ENCODE data around the gene VAV2. TPM values are rescaled to one million over a fixed set of nuclear protein-coding genes. Genes with fewer than 3 reads are reported as not detected.

VAV2 gene
- total and polyA plus RNA-seq, 9 of the 15 experiments (the other 6 are each of a cell fraction or from before 2014, with no cell fraction given) = 0.01 to 2.7 (median 1.0) TPM; not detected in 1

GRCh38 chr9:133836818-133837217 lies 155.3 kb downstream of the VAV2 start (continued):
- TF ChIP-seq ATF4 (CRISPR knock-in tag; IDR thresholded peaks at IDR 0.05) (no peak), ZKSCAN1 (IDR thresholded peaks at IDR 0.05; ENCODE audit: low read depth, low read length) (no peak)

GRCh38 chr9:133836001-133836758 lies 155.9 kb downstream of the VAV2 start:
- H4K20me1 ChIP-seq (replicated peaks; ENCODE audit: control insufficient read depth, insufficient read depth, low read length) = peaks cover 22% of the 10 kb centered on the region

More at GRCh38 chr9:133836001-133836758, 155.9 kb downstream of the VAV2 start:
- no peak for ATAC-seq
- Histone ChIP-seq H3K4me3 (no peak overlapping the region), H3K9ac (ENCODE audit: insufficient read depth in 1 of 2, low read depth in 2 of 2, low read length in 2 of 2) (no peak overlapping the region), H3K79me2 (ENCODE audit: control insufficient read depth, insufficient read depth, low read length) (no peaks in the 10 kb centered on the region), H3K9me3 (replicated peaks; ENCODE audit: control insufficient read depth, insufficient read depth, low read depth, low read length) (no peaks in the 10 kb centered on the region), H2AFZ (ENCODE audit: low read depth, low read length) (no peak overlapping the region), H3K4me2 (ENCODE audit: insufficient read depth, low read length) (no peak overlapping the region), H3K27ac (ENCODE audit: extremely low read depth, low read depth, low read length) (no peak overlapping the region), H3K27me3 (ENCODE audit: control insufficient read depth in 2 of 2, insufficient read depth in 2 of 2, low read length in 2 of 2) (peaks cover 16 to 46% of the 10 kb centered on the region in 2 experiments), H3K36me3 (ENCODE audit: control insufficient read depth, insufficient read depth, low read length) (no peaks in the 10 kb centered on the region), H3K9me1 (ENCODE audit: control insufficient read depth, insufficient read depth, low read length) (no peaks in the 10 kb centered on the region), H3K4me1 (replicated peaks in 1 of 2; ENCODE audit: control insufficient read depth in 2 of 2, insufficient read depth in 2 of 2, low read length in 2 of 2) (peaks cover 0 to 7% of the 10 kb centered on the region in 2 experiments; a peak in 1 of 5 replicates)
- ChIA-PET CTCF (ENCODE audit: low intra/inter-chr PET ratio) (no interaction called here), POLR2A (interaction anchor here (0.6 to 1.2 kb wide), 2 partner anchors 10 to 158 kb away, joined by 3 to 4 read pairs; no protein-coding TSS in a partner anchor)
- intact Hi-C loops (cut with micrococcal nuclease) (no loop called here), in situ Hi-C loops (cut with MboI) (no loop called here)
- 15% methylated on average over 17 of the region's 17 CpGs for WGBS (ENCODE audit: insufficient coverage, low coverage, missing lambda C conversion rate)
- no TSS peak for BruUV-seq (replicated peaks)
- no peak for DNase-seq (ENCODE audit: extremely low read depth in 1 of 4, low spot score in 3 of 4)
- TF ChIP-seq LARP7 (IDR thresholded peaks at IDR 0.05) (no peak), POU5F1 (IDR thresholded peaks at IDR 0.05; ENCODE audit: borderline replicate concordance, low read depth, low read length, partially characterized antibody) (no peak), ZKSCAN3 (CRISPR knock-in tag; IDR thresholded peaks at IDR 0.05) (no peak), ID3 (CRISPR knock-in tag; IDR thresholded peaks at IDR 0.05) (no peak), ID3 (tag; IDR thresholded peaks at IDR 0.05) (no peak), RFX5 (IDR thresholded peaks at IDR 0.05; ENCODE audit: low read depth, low read length) (no peak), STAG1 (CRISPR knock-in tag; IDR thresholded peaks at IDR 0.05; ENCODE audit: borderline replicate concordance) (no peak), NCOA2 (IDR thresholded peaks at IDR 0.05; ENCODE audit: partially characterized antibody in 2 of 2) (no peak), PURB (CRISPR knock-in tag; IDR thresholded peaks at IDR 0.05; ENCODE audit: low read depth) (no peak), FOXA1 (IDR thresholded peaks at IDR 0.05; ENCODE audit: borderline replicate concordance) (no peak), COPS2 (conservative IDR thresholded peaks at IDR 0.05) (no peak), ZNF780A (CRISPR knock-in tag; IDR thresholded peaks at IDR 0.05) (no peak), FIP1L1 (IDR thresholded peaks at IDR 0.05; ENCODE audit: low read depth, low read length, poor library complexity, severe bottlenecking) (no peak), SP2 (IDR thresholded peaks at IDR 0.05; ENCODE audit: extremely low read depth, low read depth, low read length, poor library complexity, severe bottlenecking) (no peak), POLR2B (IDR thresholded peaks at IDR 0.05; ENCODE audit: low read depth, partially characterized antibody) (no peak), ELK1 (CRISPR knock-in tag; IDR thresholded peaks at IDR 0.05) (no peak), KDM5B (IDR thresholded peaks at IDR 0.05; ENCODE audit: insufficient replicate concordance, low read depth, low read length) (no peak)
- FAIRE-seq = no peak

Data from K562 (cell line).